Activated T-cell treated with anti-CD3 and anti-CD28 coated beads, Interleukin-2, amount 50 U/mL, for 72 hours (primary cell): ENCODE data around the gene GPC6. TPM values are rescaled to one million over a fixed set of nuclear protein-coding genes. Genes with fewer than 3 reads are reported as not detected.

Source experiments
- ATAC-seq, 2 donors: fragments of 150-1000 bp; cut with Tn5 transposase; replicated peaks in 1 of 2; 2 replicates each; pipeline ENCODE4 v1.10.0; 2021; ENCODE audit warnings: moderate library complexity in 2 of 2, mild to moderate bottlenecking in 1 of 2
- DNase-seq, 2 donors: peaks; one replicate each; pipeline ENCODE4 v3.0.0; 2021 to 2022; ENCODE audit warnings: mixed read lengths in 1 of 2
- H3K27ac Mint-ChIP-seq: one replicate; pipeline ENCODE4 v1.8.0; 2022; ENCODE audit warnings: mild to moderate bottlenecking, moderate library complexity, mixed read lengths
- H3K27me3 Mint-ChIP-seq: one replicate; pipeline ENCODE4 v1.8.0; 2022; ENCODE audit warnings: low read depth, mixed read lengths
- H3K36me3 Mint-ChIP-seq, 2 donors: one replicate each; pipeline ENCODE4 v1.8.0; 2022; ENCODE audit warnings: mixed read lengths in 2 of 2, mild to moderate bottlenecking in 1 of 2; ENCODE audit not compliant: insufficient read depth in 2 of 2
- H3K4me1 Mint-ChIP-seq: one replicate; pipeline ENCODE4 v1.8.0; 2022; ENCODE audit warnings: low read depth, mixed read lengths
- H3K4me3 Mint-ChIP-seq, 2 donors: one replicate each; pipeline ENCODE4 v1.8.0; 2022; ENCODE audit warnings: mild to moderate bottlenecking in 2 of 2, mixed read lengths in 2 of 2, moderate library complexity in 2 of 2
- H3K9me3 Mint-ChIP-seq, 2 donors: one replicate each; pipeline ENCODE4 v1.8.0; 2022; ENCODE audit warnings: mixed read lengths in 2 of 2
- total RNA-seq, 2 donors: library from RNA; stranded (reverse); gene quantifications; one replicate each; pipeline ENCODE4 v1.2.3, GENCODE V29; 2022

Gene GPC6
- total RNA-seq, 2 donors from 2014 or later = not detected

DNA sequence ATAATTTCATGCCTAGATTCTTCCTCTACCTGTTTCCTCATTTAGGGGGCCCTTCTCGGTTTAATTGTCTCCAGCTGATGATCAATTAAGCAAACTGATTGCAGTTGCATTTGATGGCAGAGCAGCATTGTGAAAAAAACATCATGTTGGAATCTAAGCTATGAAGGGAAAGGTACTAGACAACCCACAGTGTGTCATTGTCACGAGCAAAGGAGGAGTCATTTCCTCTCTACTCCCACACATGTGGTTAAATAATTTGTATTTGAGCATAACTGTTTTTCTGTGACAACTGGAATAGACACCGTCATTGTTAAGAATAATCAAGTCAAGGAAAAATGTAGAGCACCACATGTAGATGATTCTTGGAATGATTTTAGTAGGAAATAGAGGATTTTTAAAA lies 1012.5 kb downstream of the GPC6 start:
- peaks cover 0 to 4% of the 10 kb centered on the region in 2 donors for H3K9me3 Mint-ChIP-seq
- peak; percentile 3 to 34 for DNase-seq
- no peak overlapping the region for H3K4me3 Mint-ChIP-seq
- no peaks in the 10 kb centered on the region for H3K27me3 Mint-ChIP-seq
- peak; percentile 81 to 87 for ATAC-seq
- H3K36me3 Mint-ChIP-seq = no peaks in the 10 kb centered on the region
- H3K4me1 Mint-ChIP-seq = peaks cover 42% of the 10 kb centered on the region
- H3K27ac Mint-ChIP-seq = no peak overlapping the region

GRCh38 chr13:94242554-94242953 lies 1015.9 kb downstream of the GPC6 start:
- no peaks in the 10 kb centered on the region for H3K27me3 Mint-ChIP-seq
- DNase-seq = no peak
- H3K4me1 Mint-ChIP-seq = peaks cover 27% of the 10 kb centered on the region
- no peak overlapping the region for H3K4me3 Mint-ChIP-seq
- H3K9me3 Mint-ChIP-seq = peaks cover 0 to 8% of the 10 kb centered on the region in 2 donors
- H3K36me3 Mint-ChIP-seq = peaks cover 2 to 9% of the 10 kb centered on the region in 2 donors
- H3K27ac Mint-ChIP-seq = no peak overlapping the region
- ATAC-seq = no peak

GRCh38 chr13:94243551-94243950 lies 1016.9 kb downstream of the GPC6 start:
- peaks cover 2 to 9% of the 10 kb centered on the region in 2 donors for H3K36me3 Mint-ChIP-seq
- H3K27ac Mint-ChIP-seq = no peak overlapping the region
- H3K9me3 Mint-ChIP-seq = peaks cover 0 to 5% of the 10 kb centered on the region in 2 donors
- no peaks in the 10 kb centered on the region for H3K27me3 Mint-ChIP-seq
- peaks cover 17% of the 10 kb centered on the region for H3K4me1 Mint-ChIP-seq
- ATAC-seq (no peak), DNase-seq (no peak)
- no peak overlapping the region for H3K4me3 Mint-ChIP-seq

DNA sequence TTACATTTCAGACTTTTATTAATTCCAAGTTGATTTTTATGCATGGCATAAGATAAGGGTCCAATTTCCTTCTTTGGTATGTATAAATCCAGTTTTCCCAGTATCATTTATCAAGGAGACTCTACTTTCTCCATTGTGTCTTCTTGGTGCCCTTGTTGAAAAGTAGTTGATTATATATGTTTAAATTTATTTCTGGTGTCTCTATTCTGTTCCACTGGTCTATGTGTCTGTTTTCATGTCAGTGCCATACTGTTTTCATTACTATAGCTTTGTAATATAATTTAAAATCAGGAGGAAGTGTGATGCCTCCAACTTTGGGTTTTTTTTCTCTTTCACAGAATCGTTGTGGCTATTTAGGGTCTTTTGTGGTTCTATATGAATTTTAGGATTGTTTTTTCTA lies 1019.9 kb downstream of the GPC6 start:
- H3K4me3 Mint-ChIP-seq = no peak overlapping the region

DNA sequence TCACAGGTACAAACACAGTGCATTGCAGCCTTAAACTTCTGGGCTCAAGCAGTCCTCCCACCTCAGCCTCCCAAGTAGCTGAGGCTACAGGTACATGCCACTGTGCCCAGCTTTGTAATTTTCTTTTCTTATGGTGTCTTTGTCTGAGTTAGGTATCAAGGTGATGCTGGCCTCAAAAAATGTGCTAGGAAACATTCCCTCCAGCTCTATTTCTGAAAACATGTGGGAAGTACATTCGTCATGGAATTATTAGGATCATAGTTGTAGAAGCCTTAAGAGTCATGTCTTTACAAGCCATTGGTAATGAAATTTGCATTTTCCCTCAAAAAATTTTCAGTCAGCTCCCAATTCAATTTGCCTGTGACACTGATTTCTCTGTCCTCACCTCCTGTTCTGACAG lies 1021.3 kb downstream of the GPC6 start:
- H3K27ac Mint-ChIP-seq = no peak overlapping the region
- H3K36me3 Mint-ChIP-seq = peaks cover 2 to 9% of the 10 kb centered on the region in 2 donors
- ATAC-seq (no peak), DNase-seq (no peak)
- peaks cover 7% of the 10 kb centered on the region for H3K4me1 Mint-ChIP-seq
- no peaks in the 10 kb centered on the region for H3K27me3 Mint-ChIP-seq
- peaks cover 0 to 6% of the 10 kb centered on the region in 2 donors for H3K9me3 Mint-ChIP-seq
- no peak overlapping the region for H3K4me3 Mint-ChIP-seq

More for the DNA sequence above, 1019.9 kb downstream of the GPC6 start:
- H3K27ac Mint-ChIP-seq = no peak overlapping the region
- H3K4me1 Mint-ChIP-seq = peaks cover 7% of the 10 kb centered on the region
- H3K9me3 Mint-ChIP-seq = peaks cover 0 to 6% of the 10 kb centered on the region in 2 donors
- H3K36me3 Mint-ChIP-seq = peaks cover 2 to 9% of the 10 kb centered on the region in 2 donors
- ATAC-seq (no peak), DNase-seq (no peak)
- H3K27me3 Mint-ChIP-seq = no peaks in the 10 kb centered on the region

DNA sequence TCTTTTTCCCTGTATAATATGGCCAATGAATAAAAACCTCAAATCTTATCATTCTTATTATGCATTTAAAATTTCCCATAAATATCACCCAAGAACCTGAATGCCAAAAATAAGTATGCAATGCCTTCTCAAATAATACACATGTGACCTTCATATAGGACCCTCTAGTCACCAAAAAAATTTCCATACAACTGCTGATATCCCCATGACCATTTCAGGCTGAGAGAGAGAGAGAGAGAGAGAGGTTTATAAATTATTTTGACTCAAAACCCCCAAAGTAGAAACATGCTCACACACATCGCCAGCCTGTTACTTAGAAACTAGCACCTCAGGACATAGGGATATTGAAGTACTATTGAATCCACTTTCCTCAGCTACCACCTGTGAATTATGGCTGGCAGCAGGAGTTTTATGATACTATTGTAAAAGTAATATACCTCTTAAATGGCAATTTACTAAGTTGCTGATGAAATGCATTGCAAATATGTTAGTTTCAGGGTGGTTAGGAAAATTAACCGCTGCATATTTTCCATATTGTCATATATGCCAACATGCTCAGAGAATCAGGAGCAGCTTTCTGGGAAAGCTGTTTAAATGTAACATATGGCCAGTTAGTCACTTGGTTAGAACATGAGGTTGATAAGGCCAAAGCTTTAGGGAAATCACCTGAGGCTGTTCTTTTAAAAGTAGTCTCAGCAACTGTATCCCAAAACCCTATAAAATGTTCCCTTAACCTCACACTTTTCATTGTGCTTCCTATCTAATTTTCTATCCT lies 1022.0 kb downstream of the GPC6 start:
- Mint-ChIP-seq H3K4me3 (no peak overlapping the region), H3K27me3 (no peaks in the 10 kb centered on the region), H3K4me1 (peaks cover 7% of the 10 kb centered on the region), H3K36me3 (peaks cover 2 to 9% of the 10 kb centered on the region in 2 donors), H3K9me3 (peaks cover 0 to 6% of the 10 kb centered on the region in 2 donors), H3K27ac (peak overlapping the region; percentile 61)
- ATAC-seq (peak in 1 of 2 donors; percentile 43), DNase-seq (no peak)

DNA sequence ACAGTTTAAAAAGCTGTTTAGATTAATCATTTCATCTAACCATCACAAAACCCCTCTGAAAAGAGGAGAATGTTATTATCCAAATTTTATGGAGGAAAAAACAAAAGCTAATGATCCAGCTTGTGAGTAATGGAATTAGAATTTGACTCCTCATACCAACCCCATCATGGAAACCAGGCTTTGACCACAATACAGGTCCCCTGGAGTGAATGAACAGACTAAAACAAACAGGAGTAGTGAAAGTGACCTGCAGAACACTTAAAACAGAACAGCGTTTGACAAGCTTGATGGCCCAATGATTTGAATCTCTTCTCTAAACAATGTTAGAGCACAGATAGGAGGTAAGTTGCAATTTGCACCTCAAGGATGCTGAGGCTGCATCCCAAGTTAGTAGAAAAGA lies 1022.9 kb downstream of the GPC6 start:
- peaks cover 7% of the 10 kb centered on the region for H3K4me1 Mint-ChIP-seq
- H3K27ac Mint-ChIP-seq = peak overlapping the region; percentile 12
- peaks cover 2 to 9% of the 10 kb centered on the region in 2 donors for H3K36me3 Mint-ChIP-seq
- H3K27me3 Mint-ChIP-seq = no peaks in the 10 kb centered on the region
- H3K4me3 Mint-ChIP-seq = no peak overlapping the region
- DNase-seq = no peak
- H3K9me3 Mint-ChIP-seq = peaks cover 0 to 6% of the 10 kb centered on the region in 2 donors
- ATAC-seq = no peak

GRCh38 chr13:94251831-94252608 lies 1025.4 kb downstream of the GPC6 start:
- Mint-ChIP-seq H3K4me3 (no peak overlapping the region), H3K27me3 (no peaks in the 10 kb centered on the region), H3K36me3 (peaks cover 2 to 3% of the 10 kb centered on the region in 2 donors), H3K9me3 (peaks cover 0 to 1% of the 10 kb centered on the region in 2 donors), H3K4me1 (peaks cover 7% of the 10 kb centered on the region), H3K27ac (no peak overlapping the region)
- DNase-seq (no peak), ATAC-seq (no peak)

DNA sequence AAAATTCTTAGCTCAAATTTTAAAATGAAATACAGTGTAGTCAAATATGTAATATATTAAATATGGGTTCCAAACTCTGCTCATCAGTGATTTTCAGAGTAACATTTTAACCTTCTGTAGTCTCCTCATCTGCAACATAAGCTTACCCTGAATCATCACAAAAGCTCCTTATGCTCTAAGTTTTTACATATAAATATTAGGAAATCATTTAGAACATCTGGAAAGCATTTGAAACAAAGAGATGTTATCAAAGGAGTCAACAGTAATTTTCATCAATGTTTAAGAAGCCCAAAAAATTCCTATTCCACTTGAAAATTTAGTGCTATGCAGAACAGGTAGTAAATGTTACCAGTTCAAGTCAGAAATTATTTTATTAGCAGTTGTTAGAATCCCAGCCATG lies 1028.1 kb downstream of the GPC6 start:
- no peak overlapping the region for H3K4me3 Mint-ChIP-seq
- ATAC-seq = no peak
- H3K27me3 Mint-ChIP-seq = no peaks in the 10 kb centered on the region

DNA sequence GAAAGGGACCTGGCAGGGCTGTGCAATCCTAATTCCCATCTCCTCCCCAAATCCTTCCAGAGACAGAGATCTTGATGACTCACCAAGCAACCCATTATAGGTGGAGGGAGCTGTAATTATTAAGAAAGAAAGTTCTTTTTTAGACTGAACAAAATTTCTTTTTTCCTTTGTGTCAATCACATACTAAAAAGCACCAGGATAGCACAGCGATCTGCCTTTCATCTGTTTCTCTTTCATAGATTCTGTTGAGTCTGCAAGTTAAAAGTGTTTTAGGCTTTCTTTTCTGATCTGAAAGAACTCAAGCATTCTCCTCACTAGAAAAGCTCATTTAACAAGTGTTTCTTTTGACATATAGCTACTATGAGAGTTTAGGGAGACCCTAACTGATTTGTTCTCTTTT lies 1030.1 kb downstream of the GPC6 start:
- no peak for DNase-seq
- no peak overlapping the region for H3K4me3 Mint-ChIP-seq
- no peaks in the 10 kb centered on the region for H3K4me1 Mint-ChIP-seq
- H3K36me3 Mint-ChIP-seq = no peaks in the 10 kb centered on the region
- no peaks in the 10 kb centered on the region for H3K27me3 Mint-ChIP-seq
- peak overlapping the region; percentile 52 for H3K27ac Mint-ChIP-seq
- no peak for ATAC-seq
- no peaks in the 10 kb centered on the region for H3K9me3 Mint-ChIP-seq

More for the DNA sequence above, 1028.1 kb downstream of the GPC6 start:
- Mint-ChIP-seq H3K27ac (no peak overlapping the region), H3K9me3 (peaks cover 0 to 1% of the 10 kb centered on the region in 2 donors), H3K4me1 (no peaks in the 10 kb centered on the region), H3K36me3 (no peaks in the 10 kb centered on the region)
- no peak for DNase-seq

GRCh38 chr13:94259984-94260383 lies 1033.4 kb downstream of the GPC6 start:
- no peaks in the 10 kb centered on the region for H3K9me3 Mint-ChIP-seq
- H3K4me1 Mint-ChIP-seq = peaks cover 6% of the 10 kb centered on the region
- H3K27me3 Mint-ChIP-seq = no peaks in the 10 kb centered on the region
- DNase-seq (no peak), ATAC-seq (no peak)
- no peak overlapping the region for H3K27ac Mint-ChIP-seq
- no peaks in the 10 kb centered on the region for H3K36me3 Mint-ChIP-seq
- H3K4me3 Mint-ChIP-seq = no peak overlapping the region

DNA sequence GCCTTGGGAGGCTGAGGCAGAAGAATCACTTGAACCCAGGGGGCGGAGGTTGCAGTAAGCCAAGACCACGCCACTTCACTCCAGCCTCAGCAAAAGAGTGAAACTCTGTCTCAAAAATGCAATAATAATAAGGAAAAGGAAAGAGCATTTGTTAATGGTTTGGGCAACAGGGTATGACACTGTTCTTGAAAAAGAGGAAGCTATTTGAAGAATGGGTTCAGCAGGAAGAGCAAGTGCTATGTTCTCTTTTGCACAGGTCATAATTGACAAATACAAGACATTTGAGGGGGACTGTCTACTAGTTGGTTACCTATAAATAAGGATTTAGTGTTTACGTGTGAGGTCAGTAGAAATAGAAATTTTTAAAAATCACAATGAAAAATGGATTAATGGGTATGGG lies 1034.6 kb downstream of the GPC6 start:
- H3K27me3 Mint-ChIP-seq = no peaks in the 10 kb centered on the region
- H3K36me3 Mint-ChIP-seq = no peaks in the 10 kb centered on the region
- no peaks in the 10 kb centered on the region for H3K9me3 Mint-ChIP-seq
- peaks cover 6% of the 10 kb centered on the region for H3K4me1 Mint-ChIP-seq
- H3K27ac Mint-ChIP-seq = no peak overlapping the region
- DNase-seq (no peak), ATAC-seq (no peak)
- H3K4me3 Mint-ChIP-seq = no peak overlapping the region

DNA sequence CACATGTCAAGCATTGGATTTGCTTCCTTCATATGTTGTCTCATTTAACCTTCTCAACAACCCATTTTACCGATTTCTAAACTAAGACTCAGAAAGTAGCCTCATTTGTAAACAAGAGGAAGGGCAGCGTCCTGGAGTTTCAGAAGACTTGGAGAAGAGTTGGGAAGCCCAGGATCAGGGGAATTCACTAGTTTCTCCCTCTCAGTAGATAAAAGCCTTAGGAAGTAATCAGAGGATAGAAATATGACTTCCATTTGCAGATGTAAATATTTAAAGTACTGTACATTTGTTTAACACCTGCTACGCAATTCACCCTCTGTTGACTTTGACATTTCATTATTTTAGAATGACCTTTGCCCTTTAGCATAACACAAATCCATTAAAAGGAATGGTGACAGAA lies 1036.4 kb downstream of the GPC6 start:
- no peak for ATAC-seq
- Mint-ChIP-seq H3K36me3 (no peaks in the 10 kb centered on the region), H3K27me3 (no peaks in the 10 kb centered on the region), H3K4me1 (peaks cover 6% of the 10 kb centered on the region), H3K9me3 (peaks cover 3% of the 10 kb centered on the region in 2 donors), H3K27ac (no peak overlapping the region), H3K4me3 (no peak overlapping the region)
- DNase-seq = no peak
